GM23338 (cell line): Measurements from ENCODE around the gene ZBTB45. TPM values are rescaled to one million over a fixed set of nuclear protein-coding genes. Genes with fewer than 3 reads are reported as not detected.
A peak's percentile ranks its signal among the peaks of the same experiment; 100 is the strongest.

Source experiments
- ATAC-seq: fragments of 200-7000 bp; cut with Tn5 transposase; 3 replicates; pipeline ENCODE4 v1.9.1; 2020
- DNase-seq: peaks from one replicate; pipeline ENCODE4 v3.0.0-alpha.2; 2015; ENCODE audit warnings: low spot score
- H2AFZ ChIP-seq: fragments of 200-600 bp; sonication (generic); 2 replicates; pipeline ENCODE4 v1.8.0; 2016; ENCODE audit warnings: antibody characterized with exemption, mild to moderate bottlenecking, moderate library complexity
- H3F3A ChIP-seq: fragments of 200-600 bp; sonication (generic); replicated peaks from 2 replicates; pipeline ENCODE4 v1.8.0; 2017; ENCODE audit warnings: antibody characterized with exemption, mixed run types, low read depth
- H3K27ac ChIP-seq: fragments of 200-600 bp; sonication (generic); 2 replicates; pipeline ENCODE4 v1.6.1; 2016; ENCODE audit warnings: low read depth
- H3K27me3 ChIP-seq: fragments of 200-600 bp; sonication (generic); 2 replicates; pipeline ENCODE4 v1.8.0; 2016; ENCODE audit warnings: mild to moderate bottlenecking, mixed run types, moderate library complexity; ENCODE audit not compliant: insufficient read depth
- H3K36me3 ChIP-seq: fragments of 200-600 bp; sonication (generic); 2 replicates; pipeline ENCODE4 v1.8.0; 2016; ENCODE audit warnings: mild to moderate bottlenecking; ENCODE audit not compliant: insufficient read depth
- H3K4me1 ChIP-seq: fragments of 200-600 bp; sonication (generic); 2 replicates; pipeline ENCODE4 v1.8.0; 2016; ENCODE audit warnings: mild to moderate bottlenecking, moderate library complexity; ENCODE audit not compliant: insufficient read depth
- H3K4me2 ChIP-seq: fragments of 200-600 bp; sonication (generic); 2 replicates; pipeline ENCODE4 v1.7.1; 2017; ENCODE audit warnings: mixed run types
- H3K4me3 ChIP-seq: fragments of 200-600 bp; sonication (generic); 2 replicates; pipeline ENCODE4 v1.6.1; 2016; ENCODE audit warnings: mixed run types
- H3K79me2 ChIP-seq: fragments of 200-600 bp; sonication (generic); replicated peaks from 2 replicates; pipeline ENCODE4 v1.8.0; 2017; ENCODE audit warnings: mild to moderate bottlenecking; ENCODE audit not compliant: insufficient read depth
- H3K9me2 ChIP-seq: fragments of 200-600 bp; sonication (generic); 2 replicates; pipeline ENCODE4 v1.8.0; 2017; ENCODE audit not compliant: insufficient read depth
- H4K20me1 ChIP-seq: fragments of 200-600 bp; sonication (generic); replicated peaks from 2 replicates; pipeline ENCODE4 v1.8.0; 2017; ENCODE audit warnings: mild to moderate bottlenecking; ENCODE audit not compliant: insufficient read depth
- H3K27ac Mint-ChIP-seq: 2 replicates; pipeline ENCODE4 v1.8.0; 2020; ENCODE audit warnings: inconsistent platforms, mild to moderate bottlenecking, moderate library complexity, mixed read lengths
- H3K27me3 Mint-ChIP-seq: 3 replicates; pipeline ENCODE4 v1.8.0; 2022; ENCODE audit warnings: low read depth, mild to moderate bottlenecking, moderate library complexity, mixed read lengths, inconsistent platforms; ENCODE audit not compliant: insufficient read depth, poor library complexity
- H3K36me3 Mint-ChIP-seq: 3 replicates; pipeline ENCODE4 v1.8.0; 2021; ENCODE audit warnings: low read depth, mild to moderate bottlenecking, inconsistent platforms, moderate library complexity, mixed read lengths
- H3K4me1 Mint-ChIP-seq: 3 replicates; pipeline ENCODE4 v1.8.0; 2020; ENCODE audit warnings: mild to moderate bottlenecking, inconsistent platforms, mixed read lengths
- H3K4me3 Mint-ChIP-seq: 3 replicates; pipeline ENCODE4 v1.8.0; 2021; ENCODE audit warnings: moderate library complexity, mild to moderate bottlenecking, inconsistent platforms, mixed read lengths
- H3K9me3 Mint-ChIP-seq: 3 replicates; pipeline ENCODE4 v1.8.0; 2020; ENCODE audit warnings: moderate library complexity, mild to moderate bottlenecking, inconsistent platforms, mixed read lengths
- CREB1 ChIP-seq: fragments of 250-450 bp; sonication (Bioruptor Pico); IDR thresholded peaks from 2 replicates; pipeline ENCODE4 v1.5.0; 2020; ENCODE audit warnings: low read depth, mild to moderate bottlenecking, moderate library complexity
- EZH2phosphoT487 ChIP-seq: fragments of 200-600 bp; sonication (generic); IDR thresholded peaks from one replicate; pipeline ENCODE4 v1.8.1; 2018; ENCODE audit warnings: antibody characterized with exemption; ENCODE audit not compliant: unreplicated experiment
- JUNB ChIP-seq: IDR thresholded peaks from one replicate; pipeline ENCODE4 v1.6.1; 2016; ENCODE audit warnings: antibody characterized with exemption; ENCODE audit not compliant: unreplicated experiment
- NANOG ChIP-seq: IDR thresholded peaks from 2 replicates; pipeline ENCODE4 v1.6.1; 2016; ENCODE audit warnings: antibody characterized with exemption, borderline replicate concordance
- POLR2AphosphoS5 ChIP-seq: IDR thresholded peaks from 2 replicates; pipeline ENCODE4 v1.6.1; 2016; ENCODE audit warnings: antibody characterized with exemption, low read depth
- STAT1 ChIP-seq: IDR thresholded peaks from one replicate; pipeline ENCODE4 v1.6.1; 2016; ENCODE audit warnings: antibody characterized with exemption; ENCODE audit not compliant: unreplicated experiment
- ZNF114 ChIP-seq: fragments of 250-450 bp; sonication (Bioruptor Pico); IDR thresholded peaks from 2 replicates; pipeline ENCODE4 v1.5.0; 2020; ENCODE audit warnings: mild to moderate bottlenecking, moderate library complexity
- polyA plus RNA-seq: library from polyadenylated mRNA; unstranded; fragments of >200 nt; fragmentation: Nextera tagmentation; extraction: Ambion mirVana; gene quantifications from 2 replicates; pipeline ENCODE4 v1.2.1, GENCODE V29; 2016
- total RNA-seq: library from RNA; depleted of rRNA; stranded (reverse); fragments of >200 nt; shearing (Covaris generic); gene quantifications from 2 replicates; pipeline ENCODE4 v1.2.3, GENCODE V29; 2014
- TF ChIP-seq, protein P1 (sequence below): fragments of 250-450 bp; sonication (Bioruptor Pico); IDR thresholded peaks from 2 replicates; pipeline ENCODE4 v1.5.0; 2020; ENCODE audit warnings: mild to moderate bottlenecking, moderate library complexity
- TF ChIP-seq, protein P2 (sequence below), 2 experiments: fragments of 200-600 bp in 1 of 2; sonication (generic) in 1 of 2; conservative IDR thresholded peaks; 2 replicates each; pipeline versions ENCODE4 v1.5.1 to v1.6.1; 2016 to 2017; ENCODE audit warnings: antibody characterized with exemption in 2 of 2, low read depth in 2 of 2, mild to moderate bottlenecking in 2 of 2, moderate library complexity in 1 of 2
- TF ChIP-seq, protein P3 (sequence below): IDR thresholded peaks from 2 replicates; pipeline ENCODE4 v1.6.1; 2016; ENCODE audit warnings: antibody characterized with exemption

The ZBTB45 gene
- total and polyA plus RNA-seq, 2 experiments from 2014 or later, result 9.5 to 10.4 TPM

DNA sequence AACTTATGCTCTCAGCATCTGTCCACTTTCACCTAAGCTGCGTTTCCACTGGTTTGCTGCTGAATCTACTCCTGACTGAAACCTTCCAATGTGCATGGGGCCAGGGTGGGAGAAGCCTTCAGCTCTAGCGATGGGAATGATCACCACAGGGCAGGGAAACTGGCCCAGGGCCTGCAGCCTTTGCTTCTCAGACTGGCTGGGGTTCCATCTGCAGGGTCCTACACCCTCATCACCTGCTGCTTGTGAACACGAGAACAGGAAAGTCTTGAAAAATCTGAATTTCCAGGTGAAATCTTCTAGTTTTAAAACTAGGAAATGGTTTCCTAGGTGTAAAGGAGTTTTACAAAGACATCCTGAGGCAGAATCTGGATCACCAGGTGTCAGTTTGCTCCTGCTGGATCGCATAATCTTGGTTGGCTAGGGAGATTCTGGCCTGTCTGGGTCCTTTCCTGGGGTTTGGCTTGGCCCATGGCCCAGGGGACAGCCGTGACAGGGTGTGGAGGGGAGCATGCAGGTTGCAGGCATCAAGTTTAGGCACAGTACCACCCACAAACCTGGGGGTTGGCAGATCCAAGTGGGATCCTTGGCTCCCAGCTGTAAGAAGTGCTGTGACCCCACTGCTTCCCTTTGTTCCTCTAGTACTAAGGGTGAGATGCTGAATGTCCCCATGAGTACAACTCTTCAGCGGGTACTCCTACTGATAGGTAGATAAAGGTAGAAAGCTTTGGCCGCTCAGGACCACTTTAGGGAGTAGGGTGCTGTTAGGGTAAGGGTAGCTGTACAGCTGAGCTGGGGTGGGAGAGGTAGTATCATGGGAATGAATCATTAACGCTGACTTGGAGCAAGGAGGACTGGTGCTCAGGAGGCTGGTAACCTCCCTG is 40.6 kb upstream of the ZBTB45 start (continued):
- TF ChIP-seq, protein P1, sequence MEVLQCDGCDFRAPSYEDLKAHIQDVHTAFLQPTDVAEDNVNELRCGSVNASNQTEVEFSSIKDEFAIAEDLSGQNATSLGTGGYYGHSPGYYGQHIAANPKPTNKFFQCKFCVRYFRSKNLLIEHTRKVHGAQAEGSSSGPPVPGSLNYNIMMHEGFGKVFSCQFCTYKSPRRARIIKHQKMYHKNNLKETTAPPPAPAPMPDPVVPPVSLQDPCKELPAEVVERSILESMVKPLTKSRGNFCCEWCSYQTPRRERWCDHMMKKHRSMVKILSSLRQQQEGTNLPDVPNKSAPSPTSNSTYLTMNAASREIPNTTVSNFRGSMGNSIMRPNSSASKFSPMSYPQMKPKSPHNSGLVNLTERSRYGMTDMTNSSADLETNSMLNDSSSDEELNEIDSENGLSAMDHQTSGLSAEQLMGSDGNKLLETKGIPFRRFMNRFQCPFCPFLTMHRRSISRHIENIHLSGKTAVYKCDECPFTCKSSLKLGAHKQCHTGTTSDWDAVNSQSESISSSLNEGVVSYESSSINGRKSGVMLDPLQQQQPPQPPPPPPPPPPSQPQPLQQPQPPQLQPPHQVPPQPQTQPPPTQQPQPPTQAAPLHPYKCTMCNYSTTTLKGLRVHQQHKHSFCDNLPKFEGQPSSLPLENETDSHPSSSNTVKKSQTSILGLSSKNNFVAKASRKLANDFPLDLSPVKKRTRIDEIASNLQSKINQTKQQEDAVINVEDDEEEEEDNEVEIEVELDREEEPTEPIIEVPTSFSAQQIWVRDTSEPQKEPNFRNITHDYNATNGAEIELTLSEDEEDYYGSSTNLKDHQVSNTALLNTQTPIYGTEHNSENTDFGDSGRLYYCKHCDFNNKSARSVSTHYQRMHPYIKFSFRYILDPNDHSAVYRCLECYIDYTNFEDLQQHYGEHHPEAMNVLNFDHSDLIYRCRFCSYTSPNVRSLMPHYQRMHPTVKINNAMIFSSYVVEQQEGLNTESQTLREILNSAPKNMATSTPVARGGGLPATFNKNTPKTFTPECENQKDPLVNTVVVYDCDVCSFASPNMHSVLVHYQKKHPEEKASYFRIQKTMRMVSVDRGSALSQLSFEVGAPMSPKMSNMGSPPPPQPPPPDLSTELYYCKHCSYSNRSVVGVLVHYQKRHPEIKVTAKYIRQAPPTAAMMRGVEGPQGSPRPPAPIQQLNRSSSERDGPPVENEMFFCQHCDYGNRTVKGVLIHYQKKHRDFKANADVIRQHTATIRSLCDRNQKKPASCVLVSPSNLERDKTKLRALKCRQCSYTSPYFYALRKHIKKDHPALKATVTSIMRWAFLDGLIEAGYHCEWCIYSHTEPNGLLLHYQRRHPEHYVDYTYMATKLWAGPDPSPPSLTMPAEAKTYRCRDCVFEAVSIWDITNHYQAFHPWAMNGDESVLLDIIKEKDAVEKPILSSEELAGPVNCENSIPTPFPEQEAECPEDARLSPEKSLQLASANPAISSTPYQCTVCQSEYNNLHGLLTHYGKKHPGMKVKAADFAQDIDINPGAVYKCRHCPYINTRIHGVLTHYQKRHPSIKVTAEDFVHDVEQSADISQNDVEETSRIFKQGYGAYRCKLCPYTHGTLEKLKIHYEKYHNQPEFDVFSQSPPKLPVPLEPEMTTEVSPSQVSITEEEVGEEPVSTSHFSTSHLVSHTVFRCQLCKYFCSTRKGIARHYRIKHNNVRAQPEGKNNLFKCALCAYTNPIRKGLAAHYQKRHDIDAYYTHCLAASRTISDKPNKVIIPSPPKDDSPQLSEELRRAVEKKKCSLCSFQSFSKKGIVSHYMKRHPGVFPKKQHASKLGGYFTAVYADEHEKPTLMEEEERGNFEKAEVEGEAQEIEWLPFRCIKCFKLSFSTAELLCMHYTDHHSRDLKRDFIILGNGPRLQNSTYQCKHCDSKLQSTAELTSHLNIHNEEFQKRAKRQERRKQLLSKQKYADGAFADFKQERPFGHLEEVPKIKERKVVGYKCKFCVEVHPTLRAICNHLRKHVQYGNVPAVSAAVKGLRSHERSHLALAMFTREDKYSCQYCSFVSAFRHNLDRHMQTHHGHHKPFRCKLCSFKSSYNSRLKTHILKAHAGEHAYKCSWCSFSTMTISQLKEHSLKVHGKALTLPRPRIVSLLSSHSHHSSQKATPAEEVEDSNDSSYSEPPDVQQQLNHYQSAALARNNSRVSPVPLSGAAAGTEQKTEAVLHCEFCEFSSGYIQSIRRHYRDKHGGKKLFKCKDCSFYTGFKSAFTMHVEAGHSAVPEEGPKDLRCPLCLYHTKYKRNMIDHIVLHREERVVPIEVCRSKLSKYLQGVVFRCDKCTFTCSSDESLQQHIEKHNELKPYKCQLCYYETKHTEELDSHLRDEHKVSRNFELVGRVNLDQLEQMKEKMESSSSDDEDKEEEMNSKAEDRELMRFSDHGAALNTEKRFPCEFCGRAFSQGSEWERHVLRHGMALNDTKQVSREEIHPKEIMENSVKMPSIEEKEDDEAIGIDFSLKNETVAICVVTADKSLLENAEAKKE, result no peak
- TF ChIP-seq ZNF114 (CRISPR knock-in tag), result no peak

DNA sequence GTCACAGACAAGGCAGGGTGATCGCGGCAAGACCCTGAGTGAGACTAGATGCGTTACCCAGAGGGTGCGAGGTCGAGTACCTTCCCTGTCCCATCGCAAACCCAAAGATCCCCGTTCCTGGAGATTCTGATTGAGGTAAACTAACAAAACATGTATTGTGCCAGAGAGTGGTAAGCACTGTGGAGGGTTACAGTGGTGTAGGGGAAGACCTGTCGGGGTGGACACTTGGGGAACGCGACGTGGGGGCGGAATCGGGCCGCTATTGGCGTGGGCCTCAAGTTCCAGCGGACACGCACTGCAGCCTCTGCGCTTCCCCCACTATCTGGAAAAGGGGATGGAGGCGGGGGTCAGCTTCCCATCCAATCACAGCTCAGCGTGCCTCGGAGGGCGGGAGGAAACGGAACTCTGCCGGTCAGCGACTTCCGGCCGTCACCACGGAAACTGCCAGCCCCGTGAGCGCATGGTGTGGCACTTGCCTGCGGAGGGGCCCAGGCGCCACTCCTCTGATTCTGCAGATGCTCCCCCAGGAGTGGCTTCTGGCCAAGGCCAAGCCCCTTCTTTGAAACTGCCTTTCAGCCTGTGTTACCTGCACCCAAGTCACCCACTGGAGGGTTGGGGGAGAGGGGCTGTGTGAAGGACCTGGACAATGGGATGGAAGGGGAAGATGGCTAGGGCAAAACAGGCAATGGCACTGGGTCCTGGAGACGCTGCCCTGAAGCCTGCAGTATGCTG is 39.8 kb upstream of the ZBTB45 start:
- peaks cover 19% of the 10 kb centered on the region for H3K4me1 ChIP-seq
- H3K9me2 ChIP-seq, result peaks cover 5% of the 10 kb centered on the region; the same call in 1 of the 2 replicates
- no peaks in the 10 kb centered on the region; the same call in 1 of the 2 replicates for H4K20me1 ChIP-seq
- H3K9me3 Mint-ChIP-seq, result peaks cover 5% of the 10 kb centered on the region; the same call in 2 of the 3 replicates
- H3K4me1 Mint-ChIP-seq, result peaks cover 45% of the 10 kb centered on the region
- H3K36me3 ChIP-seq, result 0 out of 2 replicates have a peak, but pooled peaks cover 2% of the 10 kb centered on the region
- peaks cover 42% of the 10 kb centered on the region for H3F3A ChIP-seq
- H2AFZ ChIP-seq, result no peak overlapping the region
- peak overlapping the region; percentile 100 for H3K27ac Mint-ChIP-seq
- peak; percentile 96 for DNase-seq
- H3K36me3 Mint-ChIP-seq, result peaks cover 42% of the 10 kb centered on the region
- ATAC-seq, result peak; percentile 41
- H3K79me2 ChIP-seq, result peaks cover 20% of the 10 kb centered on the region
- peaks cover 65% of the 10 kb centered on the region for H3K27me3 Mint-ChIP-seq
- peak overlapping the region; percentile 98 for H3K27ac ChIP-seq
- peak overlapping the region; percentile 88 for H3K4me2 ChIP-seq
- peak overlapping the region; percentile 84 for H3K4me3 ChIP-seq
- H3K27me3 ChIP-seq, result peaks cover 45% of the 10 kb centered on the region
- peak overlapping the region; percentile 97 for H3K4me3 Mint-ChIP-seq
- TF ChIP-seq NANOG, result no peak
- TF ChIP-seq STAT1, result no peak
- TF ChIP-seq, protein P2, sequence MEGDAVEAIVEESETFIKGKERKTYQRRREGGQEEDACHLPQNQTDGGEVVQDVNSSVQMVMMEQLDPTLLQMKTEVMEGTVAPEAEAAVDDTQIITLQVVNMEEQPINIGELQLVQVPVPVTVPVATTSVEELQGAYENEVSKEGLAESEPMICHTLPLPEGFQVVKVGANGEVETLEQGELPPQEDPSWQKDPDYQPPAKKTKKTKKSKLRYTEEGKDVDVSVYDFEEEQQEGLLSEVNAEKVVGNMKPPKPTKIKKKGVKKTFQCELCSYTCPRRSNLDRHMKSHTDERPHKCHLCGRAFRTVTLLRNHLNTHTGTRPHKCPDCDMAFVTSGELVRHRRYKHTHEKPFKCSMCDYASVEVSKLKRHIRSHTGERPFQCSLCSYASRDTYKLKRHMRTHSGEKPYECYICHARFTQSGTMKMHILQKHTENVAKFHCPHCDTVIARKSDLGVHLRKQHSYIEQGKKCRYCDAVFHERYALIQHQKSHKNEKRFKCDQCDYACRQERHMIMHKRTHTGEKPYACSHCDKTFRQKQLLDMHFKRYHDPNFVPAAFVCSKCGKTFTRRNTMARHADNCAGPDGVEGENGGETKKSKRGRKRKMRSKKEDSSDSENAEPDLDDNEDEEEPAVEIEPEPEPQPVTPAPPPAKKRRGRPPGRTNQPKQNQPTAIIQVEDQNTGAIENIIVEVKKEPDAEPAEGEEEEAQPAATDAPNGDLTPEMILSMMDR (conservative IDR thresholded peaks at IDR 0.05; ENCODE audit: low read depth in 2 of 2), result no peak
- peak; percentile 42; the same call in 1 of the 2 replicates for TF ChIP-seq CREB1 (CRISPR knock-in tag)
- peak; percentile 88 for TF ChIP-seq POLR2AphosphoS5
- no peak for TF ChIP-seq JUNB
- no peak for TF ChIP-seq EZH2phosphoT487
- TF ChIP-seq, protein P3, sequence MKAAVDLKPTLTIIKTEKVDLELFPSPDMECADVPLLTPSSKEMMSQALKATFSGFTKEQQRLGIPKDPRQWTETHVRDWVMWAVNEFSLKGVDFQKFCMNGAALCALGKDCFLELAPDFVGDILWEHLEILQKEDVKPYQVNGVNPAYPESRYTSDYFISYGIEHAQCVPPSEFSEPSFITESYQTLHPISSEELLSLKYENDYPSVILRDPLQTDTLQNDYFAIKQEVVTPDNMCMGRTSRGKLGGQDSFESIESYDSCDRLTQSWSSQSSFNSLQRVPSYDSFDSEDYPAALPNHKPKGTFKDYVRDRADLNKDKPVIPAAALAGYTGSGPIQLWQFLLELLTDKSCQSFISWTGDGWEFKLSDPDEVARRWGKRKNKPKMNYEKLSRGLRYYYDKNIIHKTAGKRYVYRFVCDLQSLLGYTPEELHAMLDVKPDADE, result peak; percentile 25; the same call in 1 of the 2 replicates
